Ovary (tissue), 3 donors: Measurements from ENCODE around the gene MCUB.

Source experiments
- CTCF ChIP-seq, 3 donors: fragments of 450-650 bp in 2 of 3; fragments of 200-600 bp in 1 of 3; IDR thresholded peaks; one replicate each; pipeline versions ENCODE4 v1.5.1 to v1.8.0; 2016 to 2022; ENCODE audit warnings: antibody characterized with exemption in 3 of 3, mild to moderate bottlenecking in 1 of 3
- POLR2A ChIP-seq: fragments of 450-650 bp; IDR thresholded peaks from one replicate; pipeline ENCODE4 v1.6.1; 2017; ENCODE audit warnings: antibody characterized with exemption, mild to moderate bottlenecking, moderate library complexity
- donor health status: DM: no; HTN: no; CAD: no.

- TF ChIP-seq CTCF (IDR thresholded peaks at IDR 0.05) (no peak), POLR2A (no peak)
Measured at GRCh38 chr4:109735566-109736365, 175.7 kb downstream of the MCUB start.
